Effector CD4-positive, alpha-beta T cell (primary cell): ENCODE measurements around the gene RAP1GAP2.
A peak's percentile ranks its signal among the peaks of the same experiment; 100 is the strongest.

Experiments
- DNase-seq: peaks from one replicate; pipeline ENCODE4 v3.0.0-alpha.2; 2020

The RAP1GAP2 gene

GRCh38 chr17:2786176-2786881, 9.9 kb upstream of the RAP1GAP2 start:
- peak; percentile 85 for DNase-seq

GRCh38 chr17:2789700-2790099, 6.5 kb upstream of the RAP1GAP2 start:
- no peak for DNase-seq

GRCh38 chr17:2792366-2793169, 3.7 kb upstream of the RAP1GAP2 start:
- peak; percentile 47 for DNase-seq

GRCh38 chr17:2794111-2794803, 2.0 kb upstream of the RAP1GAP2 start:
- DNase-seq: no peak

- no peak for DNase-seq
Observed at GRCh38 chr17:2795441-2796163, 636 bp upstream of the RAP1GAP2 start.

GRCh38 chr17:2797226-2797625, 988 bp downstream of the RAP1GAP2 start:
- no peak for DNase-seq

GRCh38 chr17:2797637-2798036, 1.4 kb downstream of the RAP1GAP2 start:
- no peak for DNase-seq

- DNase-seq: no peak
Observed at GRCh38 chr17:2798188-2798587, 1.9 kb downstream of the RAP1GAP2 start.

GRCh38 chr17:2798678-2799077, 2.4 kb downstream of the RAP1GAP2 start:
- DNase-seq: no peak

GRCh38 chr17:2799653-2800052, 3.4 kb downstream of the RAP1GAP2 start:
- no peak for DNase-seq

- no peak for DNase-seq
Observed at GRCh38 chr17:2800367-2800766, 4.1 kb downstream of the RAP1GAP2 start.

GRCh38 chr17:2801841-2802240, 5.6 kb downstream of the RAP1GAP2 start:
- DNase-seq: no peak

- no peak for DNase-seq
Observed at GRCh38 chr17:2802574-2802973, 6.3 kb downstream of the RAP1GAP2 start.

- no peak for DNase-seq
Observed at GRCh38 chr17:2803386-2803785, 7.1 kb downstream of the RAP1GAP2 start.

- no peak for DNase-seq
Observed at GRCh38 chr17:2803971-2804370, 7.7 kb downstream of the RAP1GAP2 start.

- DNase-seq: no peak
Observed at GRCh38 chr17:2804912-2805311, 8.7 kb downstream of the RAP1GAP2 start.

- DNase-seq: no peak
Observed at GRCh38 chr17:2805961-2806360, 9.7 kb downstream of the RAP1GAP2 start.

- no peak for DNase-seq
Observed at GRCh38 chr17:2808367-2809335, 12.4 kb downstream of the RAP1GAP2 start.

- DNase-seq: no peak
Observed at GRCh38 chr17:2809337-2809736, 13.1 kb downstream of the RAP1GAP2 start.

- DNase-seq: no peak
Observed at GRCh38 chr17:2814049-2814448, 17.8 kb downstream of the RAP1GAP2 start.

GRCh38 chr17:2814481-2815341, 18.5 kb downstream of the RAP1GAP2 start:
- peak; percentile 92 for DNase-seq
